ENCODE results near the gene FGF7.
"Not testable (repeated sequence)": the region's sequence is repeated elsewhere in the genome, so short reads cannot be mapped to it uniquely, and the experiment has no call there.

FGF7 gene

GRCh38 chr15:49439678-49440395, 16.8 kb downstream of the FGF7 start:
- no peak for DNase-seq (ENCODE audit: low spot score)

DNA sequence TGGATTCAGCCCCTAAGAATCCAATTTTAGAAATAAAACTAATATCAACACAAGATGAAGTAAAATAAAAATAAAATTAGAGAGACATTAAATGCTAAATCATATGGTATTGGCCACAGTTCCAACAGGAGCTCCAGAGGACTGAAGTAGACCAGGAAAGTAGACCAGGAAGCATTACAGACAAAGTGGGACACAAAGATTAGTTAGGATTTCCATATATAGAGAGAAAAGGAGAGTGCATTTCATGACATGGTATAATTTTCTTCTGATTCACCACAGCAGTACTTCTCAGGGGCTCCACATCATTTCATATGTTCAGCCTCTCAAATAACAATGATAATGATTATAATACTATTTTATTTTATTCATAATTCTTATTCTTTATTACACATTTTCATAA, 18.3 kb downstream of the FGF7 start:
- DNase-seq (ENCODE audit: low spot score): no peak

DNA sequence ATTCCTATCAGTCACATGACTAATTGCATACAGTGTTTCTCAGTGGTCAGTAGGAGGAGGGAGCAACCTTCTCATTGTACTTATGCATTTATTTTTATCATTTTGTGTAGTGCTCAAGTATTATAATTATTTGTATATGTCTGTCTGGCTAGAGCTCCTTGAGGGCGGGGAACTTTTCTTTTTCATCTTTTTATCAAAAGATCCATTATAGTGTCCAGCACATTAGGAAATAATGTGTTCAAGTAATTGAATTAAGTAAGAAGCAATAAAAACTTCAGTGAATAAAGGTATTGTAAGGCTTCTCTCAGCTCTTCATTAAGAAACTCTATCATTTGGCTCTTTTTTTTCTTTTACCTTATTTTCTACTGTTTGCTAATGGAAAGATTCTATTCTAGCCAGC, 18.8 kb downstream of the FGF7 start:
- no peak for DNase-seq (ENCODE audit: low spot score)

DNA sequence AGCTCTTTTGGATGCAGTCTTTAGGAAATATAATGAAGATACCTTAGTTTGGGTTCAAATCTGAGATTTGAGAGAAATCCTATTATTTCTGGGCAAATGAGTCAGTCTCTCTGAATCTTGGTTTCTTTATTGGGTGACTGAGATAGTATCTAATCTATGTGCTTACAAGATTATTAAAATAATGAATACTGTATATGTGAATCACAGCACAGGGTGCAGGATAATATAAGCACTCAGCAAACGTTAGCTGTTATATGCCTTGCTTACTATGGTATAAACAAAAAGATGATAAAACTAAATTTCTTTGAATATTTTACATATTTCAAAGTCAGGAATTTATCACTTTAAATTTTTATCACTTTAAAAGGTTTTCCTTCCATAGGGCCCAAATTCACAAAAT, 29.6 kb downstream of the FGF7 start:
- DNase-seq (ENCODE audit: low spot score): no peak

DNA sequence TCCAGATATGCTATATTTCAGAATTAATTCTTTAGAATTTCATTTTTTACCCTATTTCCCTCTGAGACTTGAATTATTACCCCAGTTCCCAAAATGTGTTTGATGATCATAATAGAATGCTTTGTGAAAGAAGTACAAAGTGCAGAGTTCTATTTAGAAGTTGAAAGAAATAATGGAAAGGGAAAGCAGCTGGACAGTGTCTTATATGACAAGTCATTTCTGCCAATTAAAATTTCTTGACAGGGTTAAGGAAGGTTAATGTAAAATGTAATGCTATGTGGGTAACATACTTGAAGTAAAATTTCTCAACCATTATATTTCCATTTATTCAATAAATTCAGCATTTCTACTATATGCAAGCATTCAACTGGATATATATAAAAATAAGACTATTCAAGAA, 33.1 kb downstream of the FGF7 start:
- DNase-seq (ENCODE audit: low spot score): no peak

- DNase-seq (ENCODE audit: low spot score): no peak
Measured at GRCh38 chr15:49458145-49458544, 35.1 kb downstream of the FGF7 start.

GRCh38 chr15:49460411-49460941, 37.4 kb downstream of the FGF7 start:
- no peak for DNase-seq (ENCODE audit: low spot score)

DNA sequence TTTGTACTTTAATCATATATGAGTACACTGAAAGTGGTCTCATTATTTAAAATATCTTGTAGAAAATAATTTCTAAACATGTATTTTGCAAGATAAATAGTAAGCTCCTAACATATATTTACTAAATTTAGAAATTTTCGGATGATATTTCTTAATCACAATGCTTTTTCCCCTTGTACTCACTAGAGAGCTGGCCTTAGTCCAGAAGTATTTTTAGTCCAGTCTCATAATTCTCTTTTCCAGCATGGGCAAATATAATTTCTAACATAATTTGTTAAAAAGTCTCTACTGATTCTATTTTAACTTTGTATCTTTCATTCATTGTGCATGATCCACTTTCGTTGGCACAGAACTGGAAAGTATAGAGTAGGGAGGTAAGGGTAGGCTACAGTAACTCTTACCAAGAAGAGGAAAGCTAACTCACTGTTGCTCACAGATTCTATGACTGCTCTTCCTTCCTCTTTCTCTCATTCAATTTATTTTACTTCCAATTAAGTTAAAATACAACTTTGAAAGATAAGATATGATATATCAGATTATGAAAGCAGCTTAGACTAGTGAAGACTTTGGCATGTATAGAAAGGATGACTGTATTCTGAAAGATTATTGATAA, 39.3 kb downstream of the FGF7 start:
- no peak for DNase-seq (ENCODE audit: low spot score)

GRCh38 chr15:49464522-49464921, 41.5 kb downstream of the FGF7 start:
- DNase-seq (ENCODE audit: low spot score): no peak

GRCh38 chr15:49466119-49466518, 43.1 kb downstream of the FGF7 start:
- no peak for DNase-seq (ENCODE audit: low spot score)

GRCh38 chr15:49467746-49468480, 44.9 kb downstream of the FGF7 start:
- no peak for DNase-seq (ENCODE audit: low spot score)

DNA sequence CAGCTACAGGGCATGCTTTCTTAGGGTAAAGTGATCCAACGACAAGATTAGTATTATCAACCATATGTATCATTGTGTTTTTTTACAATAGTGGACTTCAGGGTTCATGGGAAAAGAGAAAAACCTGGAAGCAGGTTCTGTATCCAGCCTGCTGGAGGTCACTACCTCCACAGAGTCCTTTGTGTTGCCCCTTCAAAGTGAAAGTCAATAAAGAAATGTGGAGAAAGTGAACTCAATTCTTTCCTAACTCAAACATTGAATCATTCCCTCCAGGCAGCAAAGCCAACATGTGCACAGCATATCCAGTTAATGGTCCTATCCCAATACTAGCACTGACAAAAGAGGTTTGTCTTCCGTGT, 45.4 kb downstream of the FGF7 start:
- DNase-seq (ENCODE audit: low spot score): no peak

DNA sequence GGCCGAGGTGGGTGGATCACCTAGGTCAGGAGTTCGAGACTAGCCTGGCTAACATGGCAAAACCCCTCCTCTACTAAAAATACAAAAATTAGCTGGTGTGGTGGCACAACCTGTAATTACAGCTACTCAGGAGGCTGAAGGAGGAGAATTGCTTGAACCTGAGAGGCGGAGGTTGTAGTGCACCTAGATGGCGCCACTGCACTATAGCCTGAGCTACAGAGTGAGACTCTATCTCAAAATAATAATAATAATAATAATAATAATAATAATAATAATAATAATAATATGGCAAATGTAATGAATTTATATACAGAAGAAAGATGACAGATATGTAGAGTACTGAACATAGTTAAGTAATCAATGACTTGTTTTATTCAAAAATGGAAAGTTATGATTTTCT, 48.2 kb downstream of the FGF7 start:
- DNase-seq (ENCODE audit: low spot score): not testable (repeated sequence)

GRCh38 chr15:49471733-49472132, 48.7 kb downstream of the FGF7 start:
- no peak for DNase-seq (ENCODE audit: low spot score)

- no peak for DNase-seq (ENCODE audit: low spot score)
Measured at GRCh38 chr15:49472338-49472737, 49.3 kb downstream of the FGF7 start.

DNA sequence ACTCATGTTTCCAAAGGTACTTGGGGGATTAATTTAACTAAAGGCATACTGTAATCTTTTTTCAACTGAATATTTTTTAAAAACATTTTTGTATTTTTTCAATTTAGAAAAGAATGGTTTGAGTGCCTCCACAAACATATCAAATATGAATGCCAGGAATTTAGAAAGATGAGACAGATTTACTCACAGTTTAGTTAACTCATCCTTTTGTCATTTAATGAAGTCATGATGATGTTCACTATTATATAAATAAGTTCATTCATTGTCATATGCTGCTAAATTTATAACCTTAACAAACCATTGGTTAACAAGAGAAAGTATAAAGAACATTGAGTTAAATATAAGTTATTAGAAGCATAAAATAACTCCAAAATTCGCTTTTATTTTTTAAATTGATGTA, 50.0 kb downstream of the FGF7 start:
- DNase-seq (ENCODE audit: low spot score): no peak

GRCh38 chr15:49478021-49478420, 55.0 kb downstream of the FGF7 start:
- DNase-seq (ENCODE audit: low spot score): not testable (repeated sequence)

GRCh38 chr15:49478982-49479381, 55.9 kb downstream of the FGF7 start:
- not testable (repeated sequence) for DNase-seq (ENCODE audit: low spot score)

- not testable (repeated sequence) for DNase-seq (ENCODE audit: low spot score)
Measured at GRCh38 chr15:49485401-49485800, 62.4 kb downstream of the FGF7 start.

GRCh38 chr15:49490966-49491365, 67.9 kb downstream of the FGF7 start:
- no peak for DNase-seq (ENCODE audit: low spot score)

GRCh38 chr15:49492151-49492550, 69.1 kb downstream of the FGF7 start:
- no peak for DNase-seq (ENCODE audit: low spot score)

GRCh38 chr15:49492830-49493229, 69.8 kb downstream of the FGF7 start:
- DNase-seq (ENCODE audit: low spot score): no peak

GRCh38 chr15:49494842-49495241, 71.8 kb downstream of the FGF7 start:
- no peak for DNase-seq (ENCODE audit: low spot score)
